Neural progenitor cell (in vitro differentiated cells): ENCODE data around the gene BCAS3. TPM values are rescaled to one million over a fixed set of nuclear protein-coding genes. Genes with fewer than 3 reads are reported as not detected.
A peak's percentile ranks its signal among the peaks of the same experiment; 100 is the strongest.

ENCODE experiments used
- DNase-seq: peaks from one replicate; pipeline ENCODE4 v3.0.0-alpha.2; 2016; ENCODE audit warnings: low spot score
- H2AFZ ChIP-seq: fragments of 200-600 bp; sonication (generic); replicated peaks from 2 replicates; pipeline ENCODE4 v1.6.1; 2016; ENCODE audit warnings: antibody characterized with exemption
- H3F3A ChIP-seq: fragments of 200-600 bp; sonication (generic); 2 replicates; pipeline ENCODE4 v1.6.1; 2016; ENCODE audit warnings: antibody characterized with exemption, low read depth
- H3K27ac ChIP-seq: fragments of 200-600 bp; sonication (generic); 2 replicates; pipeline ENCODE4 v1.5.1; 2016; ENCODE audit warnings: mild to moderate bottlenecking
- H3K27me3 ChIP-seq: fragments of 200-600 bp; sonication (generic); 2 replicates; pipeline ENCODE4 v1.6.1; 2016; ENCODE audit warnings: mild to moderate bottlenecking, moderate library complexity
- H3K36me3 ChIP-seq: fragments of 200-600 bp; sonication (generic); 2 replicates; pipeline ENCODE4 v1.5.1; 2016
- H3K4me1 ChIP-seq: fragments of 200-600 bp; sonication (generic); 2 replicates; pipeline ENCODE4 v1.6.1; 2016; ENCODE audit warnings: mixed run types
- H3K4me2 ChIP-seq: fragments of 200-600 bp; sonication (generic); 2 replicates; pipeline ENCODE4 v1.6.1; 2016
- H3K4me3 ChIP-seq: fragments of 200-600 bp; sonication (generic); 2 replicates; pipeline ENCODE4 v1.5.1; 2016
- H3K79me2 ChIP-seq: fragments of 200-600 bp; sonication (generic); 2 replicates; pipeline ENCODE4 v1.6.1; 2016; ENCODE audit warnings: low read depth
- H3K9ac ChIP-seq: fragments of 200-600 bp; sonication (generic); 2 replicates; pipeline ENCODE4 v1.6.1; 2016
- H3K9me3 ChIP-seq: fragments of 200-600 bp; sonication (generic); 2 replicates; pipeline ENCODE4 v1.5.1; 2016; ENCODE audit warnings: low read depth
- H4K20me1 ChIP-seq: fragments of 200-600 bp; sonication (generic); 2 replicates; pipeline ENCODE4 v1.6.1; 2016; ENCODE audit warnings: low read depth
- H3K27ac Mint-ChIP-seq: 3 replicates; pipeline ENCODE4 v1.8.0; 2021; ENCODE audit warnings: mixed read lengths
- H3K27me3 Mint-ChIP-seq: 2 replicates; pipeline ENCODE4 v1.8.0; 2022; ENCODE audit warnings: low read depth, mild to moderate bottlenecking, inconsistent platforms, moderate library complexity, mixed read lengths; ENCODE audit not compliant: insufficient read depth
- H3K36me3 Mint-ChIP-seq: 3 replicates; pipeline ENCODE4 v1.8.0; 2021; ENCODE audit warnings: mixed read lengths
- H3K4me1 Mint-ChIP-seq: 3 replicates; pipeline ENCODE4 v1.8.0; 2021; ENCODE audit warnings: mixed read lengths
- H3K4me3 Mint-ChIP-seq: 3 replicates; pipeline ENCODE4 v1.8.0; 2021; ENCODE audit warnings: mild to moderate bottlenecking, moderate library complexity, mixed read lengths
- H3K9me3 Mint-ChIP-seq: 3 replicates; pipeline ENCODE4 v1.8.0; 2020; ENCODE audit warnings: mixed read lengths
- CTCF ChIP-seq: fragments of 200-600 bp; sonication (generic); IDR thresholded peaks from 2 replicates; pipeline ENCODE4 v1.5.1; 2017; ENCODE audit warnings: antibody characterized with exemption, mild to moderate bottlenecking
- EZH2 ChIP-seq: fragments of 200-600 bp; sonication (generic); IDR thresholded peaks from 2 replicates; pipeline ENCODE4 v1.6.1; 2017; ENCODE audit warnings: antibody characterized with exemption, mild to moderate bottlenecking, moderate library complexity
- EZH2phosphoT487 ChIP-seq: fragments of 200-600 bp; sonication (generic); IDR thresholded peaks from 2 replicates; pipeline ENCODE4 v1.6.1; 2017; ENCODE audit warnings: antibody characterized with exemption
- total RNA-seq: library from RNA; depleted of rRNA; stranded (reverse); fragments of >200 nt; gene quantifications from 2 replicates; pipeline ENCODE4 v1.2.3, GENCODE V29; 2015; ENCODE audit warnings: low replicate concordance

Gene BCAS3
- total RNA-seq, 1 donor from 2014 or later, result 60.9 TPM

GRCh38 chr17:61230972-61231820, 553.5 kb downstream of the BCAS3 start:
- H3K4me3 Mint-ChIP-seq, result no peak overlapping the region
- H3K9me3 Mint-ChIP-seq, result no peaks in the 10 kb centered on the region
- DNase-seq, result no peak
- Histone ChIP-seq H3K9me3 (no peaks in the 10 kb centered on the region), H3K4me3 (no peak overlapping the region), H2AFZ (no peak overlapping the region), H3K4me1 (peaks cover 32% of the 10 kb centered on the region), H3F3A (peaks cover 7% of the 10 kb centered on the region), H3K36me3 (no peaks in the 10 kb centered on the region), H3K9ac (no peak overlapping the region), H3K4me2 (no peak overlapping the region), H3K27me3 (no peaks in the 10 kb centered on the region), H4K20me1 (peaks cover 7% of the 10 kb centered on the region), H3K79me2 (no peaks in the 10 kb centered on the region), H3K27ac (no peak overlapping the region)
- no peaks in the 10 kb centered on the region for H3K27me3 Mint-ChIP-seq
- peaks cover 20% of the 10 kb centered on the region for H3K4me1 Mint-ChIP-seq
- no peak overlapping the region for H3K27ac Mint-ChIP-seq
- H3K36me3 Mint-ChIP-seq, result no peaks in the 10 kb centered on the region
- no peak for TF ChIP-seq CTCF
- TF ChIP-seq EZH2, result no peak
- no peak for TF ChIP-seq EZH2phosphoT487

GRCh38 chr17:61232871-61233270, 555.2 kb downstream of the BCAS3 start:
- Mint-ChIP-seq H3K27ac (no peak overlapping the region), H3K4me1 (peaks cover 20% of the 10 kb centered on the region), H3K9me3 (no peaks in the 10 kb centered on the region), H3K36me3 (no peaks in the 10 kb centered on the region), H3K4me3 (no peak overlapping the region), H3K27me3 (no peaks in the 10 kb centered on the region)
- Histone ChIP-seq H2AFZ (no peak overlapping the region), H3K9me3 (no peaks in the 10 kb centered on the region), H3K79me2 (no peaks in the 10 kb centered on the region), H3F3A (peaks cover 7% of the 10 kb centered on the region), H3K4me1 (peaks cover 33% of the 10 kb centered on the region), H3K4me2 (no peak overlapping the region), H3K9ac (no peak overlapping the region), H3K27me3 (no peaks in the 10 kb centered on the region), H3K36me3 (no peaks in the 10 kb centered on the region), H3K27ac (no peak overlapping the region), H4K20me1 (peaks cover 7% of the 10 kb centered on the region), H3K4me3 (no peak overlapping the region)
- TF ChIP-seq CTCF, result no peak
- TF ChIP-seq EZH2phosphoT487, result no peak
- TF ChIP-seq EZH2, result no peak
- DNase-seq, result no peak

- no peaks in the 10 kb centered on the region for H3K9me3 ChIP-seq
- no peaks in the 10 kb centered on the region for H3K36me3 Mint-ChIP-seq
- H3K4me1 Mint-ChIP-seq, result peaks cover 20% of the 10 kb centered on the region
- no peaks in the 10 kb centered on the region for H3K79me2 ChIP-seq
- no peaks in the 10 kb centered on the region for H3K36me3 ChIP-seq
- H3F3A ChIP-seq, result peaks cover 7% of the 10 kb centered on the region
- H3K27ac Mint-ChIP-seq, result no peak overlapping the region
- TF ChIP-seq CTCF (no peak), EZH2 (no peak), EZH2phosphoT487 (no peak)
- no peaks in the 10 kb centered on the region for H3K27me3 ChIP-seq
- no peak overlapping the region for H3K4me3 Mint-ChIP-seq
- H3K4me3 ChIP-seq, result no peak overlapping the region
- H3K27me3 Mint-ChIP-seq, result no peaks in the 10 kb centered on the region
- peaks cover 7% of the 10 kb centered on the region for H4K20me1 ChIP-seq
- H2AFZ ChIP-seq, result no peak overlapping the region
- no peak overlapping the region for H3K27ac ChIP-seq
- H3K4me1 ChIP-seq, result peaks cover 33% of the 10 kb centered on the region
- H3K9ac ChIP-seq, result no peak overlapping the region
- no peaks in the 10 kb centered on the region for H3K9me3 Mint-ChIP-seq
- no peak overlapping the region for H3K4me2 ChIP-seq
- peak; percentile 25 for DNase-seq
Measured at GRCh38 chr17:61233991-61234750, 556.5 kb downstream of the BCAS3 start.
